Natural killer cell (primary cell): ENCODE results near the gene SOX6. TPM values are rescaled to one million over a fixed set of nuclear protein-coding genes. Genes with fewer than 3 reads are reported as not detected.

Experiments
- ATAC-seq, 3 donors: fragments of 150-1000 bp in 2 of 3; fragments of 200-7000 bp in 1 of 3; cut with Tn5 transposase; 1 replicate in 1 of 3; 2 replicates in 2 of 3; pipeline ENCODE4 v1.10.0; 2021; ENCODE audit warnings: mild to moderate bottlenecking in 2 of 3, moderate library complexity in 2 of 3
- DNase-seq, 2 donors: peaks; one replicate each; pipeline versions ENCODE4 v3.0.0 to v3.0.0-alpha.2; 2013 to 2021; ENCODE audit warnings: mixed read lengths in 1 of 2
- H3K27ac ChIP-seq: one replicate; pipeline ENCODE4 v1.5.1; 2013; ENCODE audit warnings: mild to moderate bottlenecking, low read length
- H3K27me3 ChIP-seq: one replicate; pipeline ENCODE4 v1.6.1; 2013; ENCODE audit warnings: low read length; ENCODE audit not compliant: control insufficient read depth, insufficient read depth
- H3K36me3 ChIP-seq: one replicate; pipeline ENCODE4 v1.6.1; 2013; ENCODE audit warnings: low read length; ENCODE audit not compliant: control insufficient read depth, insufficient read depth
- H3K4me1 ChIP-seq: one replicate; pipeline ENCODE4 v1.6.1; 2013; ENCODE audit warnings: low read length; ENCODE audit not compliant: control insufficient read depth, insufficient read depth
- H3K4me3 ChIP-seq: one replicate; pipeline ENCODE4 v1.5.1; 2013; ENCODE audit warnings: low read length
- H3K9me3 ChIP-seq: one replicate; pipeline ENCODE4 v1.6.1; 2013; ENCODE audit warnings: low read length; ENCODE audit not compliant: control insufficient read depth, insufficient read depth
- H3K27ac Mint-ChIP-seq, 2 donors: one replicate each; pipeline ENCODE4 v1.8.0; 2022; ENCODE audit warnings: mild to moderate bottlenecking in 2 of 2, mixed read lengths in 2 of 2, moderate library complexity in 1 of 2
- H3K27me3 Mint-ChIP-seq, 2 donors: one replicate each; pipeline ENCODE4 v1.8.0; 2022; ENCODE audit warnings: low read depth in 2 of 2, mixed read lengths in 2 of 2
- H3K36me3 Mint-ChIP-seq: one replicate; pipeline ENCODE4 v1.8.0; 2022; ENCODE audit warnings: mixed read lengths
- H3K4me1 Mint-ChIP-seq, 2 donors: one replicate each; pipeline ENCODE4 v1.8.0; 2022; ENCODE audit warnings: mixed read lengths in 2 of 2
- H3K4me3 Mint-ChIP-seq: one replicate; pipeline ENCODE4 v1.8.0; 2022; ENCODE audit warnings: mild to moderate bottlenecking, moderate library complexity, mixed read lengths
- H3K9me3 Mint-ChIP-seq, 2 donors: one replicate each; pipeline ENCODE4 v1.8.0; 2022; ENCODE audit warnings: mixed read lengths in 2 of 2
- WGBS: methylation state at CpG from one replicate; pipeline ENCODE4 v1.1.7; 2013; ENCODE audit warnings: missing lambda C conversion rate; ENCODE audit not compliant: insufficient coverage; 5-methylcytosine and 5-hydroxymethylcytosine counted together
- intact Hi-C: fragments of 100-400 bp; cut with micrococcal nuclease; formaldehyde crosslinking; loops from one replicate; pipeline ENCODE4 v1.14.2; 2022
- total RNA-seq, 4 donors: library from RNA; stranded (reverse); fragments of 120-200 nt in 1 of 4; gene quantifications; one replicate each; pipeline versions ENCODE4 v1.2.3 to v1.2.4, GENCODE V29; 2013 to 2022
- TF ChIP-seq, protein P1 (sequence below): fragments of 200-600 bp; IDR thresholded peaks from one replicate; pipeline ENCODE4 v1.8.0; 2022; ENCODE audit warnings: antibody characterized with exemption

SOX6 gene
- total RNA-seq, 3 donors from 2014 or later (not counting 1 experiment from before 2014, with no cell fraction given), result 0.27 TPM; not detected in 2

DNA sequence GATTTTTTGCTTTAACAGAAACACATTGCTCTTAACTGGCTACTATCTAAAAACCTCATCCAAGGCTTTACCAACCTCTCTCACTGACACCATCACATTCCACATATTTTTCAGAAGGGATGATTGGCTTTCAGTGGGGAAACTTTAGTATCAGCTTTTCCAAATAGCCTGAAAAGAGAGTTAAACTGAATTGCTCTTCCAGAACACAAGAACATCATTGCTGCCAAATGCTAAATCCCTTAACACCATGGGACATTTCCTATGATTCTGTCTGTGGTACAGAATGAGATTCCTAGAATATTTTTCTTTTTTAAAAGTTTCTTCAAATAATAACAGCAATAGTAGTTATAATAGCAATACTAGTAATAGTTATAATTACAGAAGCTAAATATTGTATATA, 45.4 kb downstream of the SOX6 start:
- TF ChIP-seq, protein P1, sequence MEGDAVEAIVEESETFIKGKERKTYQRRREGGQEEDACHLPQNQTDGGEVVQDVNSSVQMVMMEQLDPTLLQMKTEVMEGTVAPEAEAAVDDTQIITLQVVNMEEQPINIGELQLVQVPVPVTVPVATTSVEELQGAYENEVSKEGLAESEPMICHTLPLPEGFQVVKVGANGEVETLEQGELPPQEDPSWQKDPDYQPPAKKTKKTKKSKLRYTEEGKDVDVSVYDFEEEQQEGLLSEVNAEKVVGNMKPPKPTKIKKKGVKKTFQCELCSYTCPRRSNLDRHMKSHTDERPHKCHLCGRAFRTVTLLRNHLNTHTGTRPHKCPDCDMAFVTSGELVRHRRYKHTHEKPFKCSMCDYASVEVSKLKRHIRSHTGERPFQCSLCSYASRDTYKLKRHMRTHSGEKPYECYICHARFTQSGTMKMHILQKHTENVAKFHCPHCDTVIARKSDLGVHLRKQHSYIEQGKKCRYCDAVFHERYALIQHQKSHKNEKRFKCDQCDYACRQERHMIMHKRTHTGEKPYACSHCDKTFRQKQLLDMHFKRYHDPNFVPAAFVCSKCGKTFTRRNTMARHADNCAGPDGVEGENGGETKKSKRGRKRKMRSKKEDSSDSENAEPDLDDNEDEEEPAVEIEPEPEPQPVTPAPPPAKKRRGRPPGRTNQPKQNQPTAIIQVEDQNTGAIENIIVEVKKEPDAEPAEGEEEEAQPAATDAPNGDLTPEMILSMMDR, result no peak
- intact Hi-C loops, result no loop called here
- no peaks in the 10 kb centered on the region for H3K27me3 ChIP-seq
- no peaks in the 10 kb centered on the region for H3K36me3 ChIP-seq
- H3K4me3 ChIP-seq, result no peak overlapping the region
- no peak for ATAC-seq
- Mint-ChIP-seq H3K27me3 (peaks cover 0 to 5% of the 10 kb centered on the region in 2 donors), H3K4me3 (no peak overlapping the region), H3K27ac (no peak overlapping the region), H3K36me3 (no peaks in the 10 kb centered on the region), H3K4me1 (no peaks in the 10 kb centered on the region), H3K9me3 (peaks cover 4 to 6% of the 10 kb centered on the region in 2 donors)
- no peaks in the 10 kb centered on the region for H3K9me3 ChIP-seq
- no peak for DNase-seq
- H3K4me1 ChIP-seq, result no peaks in the 10 kb centered on the region
- no peak overlapping the region for H3K27ac ChIP-seq

DNA sequence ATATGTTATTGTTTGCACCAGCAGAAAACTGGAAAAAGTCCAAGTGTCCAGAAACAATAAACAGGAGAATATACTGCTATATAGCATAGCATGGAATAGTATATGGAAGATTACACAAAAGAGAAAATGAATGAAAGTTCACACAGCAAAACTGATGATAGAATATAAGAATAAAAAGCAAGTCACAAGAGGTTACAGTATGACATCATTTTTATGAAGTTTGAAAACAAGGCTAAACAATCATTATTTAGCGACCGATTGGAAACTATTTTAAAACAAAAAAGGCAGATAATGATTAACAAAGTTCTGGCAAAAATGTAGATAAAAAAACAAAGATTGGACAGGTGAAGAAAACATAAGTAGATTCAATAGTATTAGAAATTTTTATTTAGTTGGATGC, 47.1 kb downstream of the SOX6 start:
- no peak for DNase-seq
- H3K9me3 Mint-ChIP-seq, result peaks cover 4 to 6% of the 10 kb centered on the region in 2 donors
- Histone ChIP-seq H3K4me3 (no peak overlapping the region), H3K4me1 (no peaks in the 10 kb centered on the region), H3K9me3 (no peaks in the 10 kb centered on the region), H3K27ac (no peak overlapping the region), H3K27me3 (no peaks in the 10 kb centered on the region), H3K36me3 (no peaks in the 10 kb centered on the region)
- H3K36me3 Mint-ChIP-seq, result no peaks in the 10 kb centered on the region
- no peak overlapping the region for H3K4me3 Mint-ChIP-seq
- no peak overlapping the region for H3K27ac Mint-ChIP-seq
- H3K4me1 Mint-ChIP-seq, result no peaks in the 10 kb centered on the region
- TF ChIP-seq, protein P1, result no peak
- ATAC-seq, result no peak
- intact Hi-C loops, result no loop called here
- peaks cover 0 to 5% of the 10 kb centered on the region in 2 donors for H3K27me3 Mint-ChIP-seq
- WGBS, result 79% methylated on average over 2 of the region's 2 CpGs

DNA sequence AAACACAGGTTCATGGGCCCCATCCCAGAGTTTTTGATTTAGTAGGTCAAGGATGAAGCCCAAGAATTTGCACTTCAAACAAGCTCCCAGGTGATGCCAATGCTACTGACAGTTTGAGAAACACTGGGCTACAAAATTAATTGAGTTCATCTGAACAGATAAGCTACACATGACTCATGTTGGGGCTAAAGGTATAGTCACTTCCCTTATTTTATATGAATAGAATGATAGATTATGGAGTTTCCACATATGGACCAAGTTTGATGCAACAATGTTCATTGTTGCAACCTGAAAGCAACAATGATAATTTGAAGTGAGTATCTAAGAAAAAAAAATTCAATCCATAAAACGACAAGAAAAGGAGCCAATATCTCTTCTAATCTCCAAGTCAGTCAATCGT, 54.9 kb downstream of the SOX6 start:
- 85% methylated on average over 2 of the region's 2 CpGs for WGBS
- H3K4me1 Mint-ChIP-seq, result no peaks in the 10 kb centered on the region
- H3K27me3 ChIP-seq, result no peaks in the 10 kb centered on the region
- H3K9me3 ChIP-seq, result no peaks in the 10 kb centered on the region
- no peak overlapping the region for H3K4me3 Mint-ChIP-seq
- TF ChIP-seq, protein P1, result no peak
- no peak overlapping the region for H3K27ac Mint-ChIP-seq
- H3K27ac ChIP-seq, result no peak overlapping the region
- H3K4me1 ChIP-seq, result no peaks in the 10 kb centered on the region
- ATAC-seq, result no peak
- no peak for DNase-seq
- no peak overlapping the region for H3K4me3 ChIP-seq
- no peaks in the 10 kb centered on the region for H3K36me3 Mint-ChIP-seq
- no peaks in the 10 kb centered on the region for H3K36me3 ChIP-seq
- intact Hi-C loops, result no loop called here
- H3K9me3 Mint-ChIP-seq, result peaks cover 5 to 7% of the 10 kb centered on the region in 2 donors
- H3K27me3 Mint-ChIP-seq, result no peaks in the 10 kb centered on the region
